HepG2 (cell line): Measurements from ENCODE around the gene RAB35. TPM values are rescaled to one million over a fixed set of nuclear protein-coding genes. Genes with fewer than 3 reads are reported as not detected.
A peak's percentile ranks its signal among the peaks of the same experiment; 100 is the strongest.

Experiments used
- BCL6 ChIP-seq: IDR thresholded peaks from 2 replicates; pipeline ENCODE4 v1.6.1; 2016; ENCODE audit warnings: missing genetic modification reagents, missing compliant biosample characterization
- CAMTA2 ChIP-seq: sonication (generic); formaldehyde crosslinking; IDR thresholded peaks from 2 replicates; pipeline ENCODE4 v1.4.0; 2020; ENCODE audit warnings: mild to moderate bottlenecking, missing genetic modification reagents, borderline replicate concordance
- FOXC1 ChIP-seq: sonication (generic); formaldehyde crosslinking; IDR thresholded peaks from 2 replicates; pipeline ENCODE4 v1.8.0; 2022; ENCODE audit warnings: mild to moderate bottlenecking, missing genetic modification reagents, borderline replicate concordance
- HNF4A ChIP-seq: sonication (generic); formaldehyde crosslinking; IDR thresholded peaks from 2 replicates; pipeline ENCODE4 v1.4.0; 2020; ENCODE audit warnings: missing genetic modification reagents
- HNF4G ChIP-seq, 2 experiments: sonication (generic) in 1 of 2; formaldehyde crosslinking in 1 of 2; IDR thresholded peaks; 2 replicates each; pipeline versions ENCODE4 v1.4.0 to v1.6.1; 2011 to 2020; ENCODE audit warnings: borderline replicate concordance in 2 of 2, low read depth in 2 of 2, mild to moderate bottlenecking in 2 of 2, low read length in 1 of 2, missing genetic modification reagents in 1 of 2, moderate library complexity in 1 of 2
- HOXA5 ChIP-seq: sonication (generic); formaldehyde crosslinking; IDR thresholded peaks from 2 replicates; pipeline ENCODE4 v1.4.0; 2020; ENCODE audit warnings: missing genetic modification reagents
- IRF2 ChIP-seq: IDR thresholded peaks from 2 replicates; pipeline ENCODE4 v1.6.1; 2018; ENCODE audit warnings: missing genetic modification reagents, missing compliant biosample characterization
- KLF11 ChIP-seq: IDR thresholded peaks from 2 replicates; pipeline ENCODE4 v1.6.1; 2016; ENCODE audit warnings: missing compliant biosample characterization
- KLF12 ChIP-seq: sonication (generic); formaldehyde crosslinking; IDR thresholded peaks from 2 replicates; pipeline ENCODE4 v1.4.0; 2020; ENCODE audit warnings: missing genetic modification reagents, borderline replicate concordance
- NCOR1 ChIP-seq: fragments of 200-600 bp; sonication (generic); IDR thresholded peaks from 2 replicates; pipeline ENCODE4 v1.7.0; 2017; ENCODE audit warnings: antibody characterized with exemption, low read length, borderline replicate concordance
- PAX8 ChIP-seq: sonication (generic); formaldehyde crosslinking; IDR thresholded peaks from 2 replicates; pipeline ENCODE4 v1.8.0; 2022; ENCODE audit warnings: mild to moderate bottlenecking, missing genetic modification reagents, borderline replicate concordance
- PRPF4 ChIP-seq: fragments of 200-400 bp; formaldehyde crosslinking; IDR thresholded peaks from 2 replicates; pipeline ENCODE4 v1.6.1; 2016; ENCODE audit warnings: low read length, low read depth; ENCODE audit not compliant: poor library complexity, severe bottlenecking
- RBM22 ChIP-seq: fragments of 200-400 bp; formaldehyde crosslinking; optimal IDR thresholded peaks from 2 replicates; pipeline ENCODE3; 2017; ENCODE audit warnings: mild to moderate bottlenecking, low read length, moderate library complexity
- SALL2 ChIP-seq: sonication (generic); formaldehyde crosslinking; IDR thresholded peaks from 2 replicates; pipeline ENCODE4 v1.8.1; 2023; ENCODE audit warnings: mild to moderate bottlenecking, missing genetic modification reagents, inconsistent platforms
- SRSF1 ChIP-seq: fragments of 200-400 bp; formaldehyde crosslinking; optimal IDR thresholded peaks from 2 replicates; pipeline ENCODE3; 2017; ENCODE audit warnings: mild to moderate bottlenecking, low read depth, low read length, moderate library complexity
- TARDBP ChIP-seq: sonication (generic); formaldehyde crosslinking; IDR thresholded peaks from 2 replicates; pipeline ENCODE4 v1.8.0; 2022; ENCODE audit warnings: mild to moderate bottlenecking, missing genetic modification reagents
- ZBTB8A ChIP-seq: sonication (generic); formaldehyde crosslinking; IDR thresholded peaks from 2 replicates; pipeline ENCODE4 v1.4.0; 2020; ENCODE audit warnings: mild to moderate bottlenecking, low read depth, missing genetic modification reagents, borderline replicate concordance
- ZIK1 ChIP-seq: sonication (generic); formaldehyde crosslinking; IDR thresholded peaks from 2 replicates; pipeline ENCODE4 v1.5.0; 2020; ENCODE audit warnings: mild to moderate bottlenecking, low read depth, missing genetic modification reagents, borderline replicate concordance
- ZNF556 ChIP-seq: sonication (generic); formaldehyde crosslinking; IDR thresholded peaks from 2 replicates; pipeline ENCODE4 v1.4.0; 2020; ENCODE audit warnings: mild to moderate bottlenecking, missing genetic modification reagents, borderline replicate concordance
- ZNF570 ChIP-seq: sonication (generic); formaldehyde crosslinking; IDR thresholded peaks from 2 replicates; pipeline ENCODE4 v1.4.0; 2020; ENCODE audit warnings: mild to moderate bottlenecking, missing genetic modification reagents, borderline replicate concordance
- ZNF720 ChIP-seq: sonication (generic); formaldehyde crosslinking; IDR thresholded peaks from 2 replicates; pipeline ENCODE4 v1.4.0; 2020; ENCODE audit warnings: missing genetic modification reagents
- ZNF790 ChIP-seq: sonication (generic); formaldehyde crosslinking; IDR thresholded peaks from 2 replicates; pipeline ENCODE4 v1.8.0; 2022; ENCODE audit warnings: missing genetic modification reagents, mild to moderate bottlenecking, borderline replicate concordance
- ZNF883 ChIP-seq: sonication (generic); formaldehyde crosslinking; IDR thresholded peaks from 2 replicates; pipeline ENCODE4 v1.5.1; 2020; ENCODE audit warnings: mild to moderate bottlenecking, missing genetic modification reagents; ENCODE audit errors: not compliant biosample characterization
- ZSCAN12 ChIP-seq: sonication (generic); formaldehyde crosslinking; IDR thresholded peaks from 2 replicates; pipeline ENCODE4 v1.9.0; 2021; ENCODE audit warnings: mild to moderate bottlenecking, missing genetic modification reagents
- polyA plus RNA-seq, 8 experiments: library from polyadenylated mRNA; depleted of rRNA in 3 of 8; stranded (reverse) in 7 of 8; unstranded in 1 of 8; fragments of >200 nt; fragmentation: Illumina TruSeq in 4 of 8; extraction: Trizol in 4 of 8; gene quantifications; 2 replicates each; pipeline versions ENCODE4 v1.2.1 to v1.2.3, GENCODE V29; 2011 to 2016; ENCODE audit warnings: low read depth in 4 of 8, missing spikeins in 1 of 8, mixed read lengths in 1 of 8; ENCODE audit not compliant: insufficient read depth in 1 of 8
- total RNA-seq, 5 experiments: library from RNA; depleted of rRNA; stranded (reverse); fragments of >200 nt; fragmentation: Illumina TruSeq; extraction: Trizol; gene quantifications; 2 replicates each; pipeline ENCODE4 v1.2.3, GENCODE V29; 2016; ENCODE audit warnings: low read depth in 1 of 5
- TF ChIP-seq, protein P1 (sequence below): IDR thresholded peaks from 2 replicates; pipeline ENCODE4 v1.6.1; 2012; ENCODE audit warnings: inconsistent platforms
- TF ChIP-seq, protein P2 (sequence below): IDR thresholded peaks from 2 replicates; pipeline ENCODE4 v1.6.1; 2016
- TF ChIP-seq, protein P3 (sequence below): sonication (generic); formaldehyde crosslinking; IDR thresholded peaks from 2 replicates; pipeline ENCODE4 v1.5.1; 2020; ENCODE audit warnings: missing genetic modification reagents, mild to moderate bottlenecking, borderline replicate concordance

The RAB35 gene
- total and polyA plus RNA-seq, 2 of the 13 experiments (the other 11 are each of a cell fraction or from before 2014, with no cell fraction given), result 25.2 to 29.1 TPM

DNA sequence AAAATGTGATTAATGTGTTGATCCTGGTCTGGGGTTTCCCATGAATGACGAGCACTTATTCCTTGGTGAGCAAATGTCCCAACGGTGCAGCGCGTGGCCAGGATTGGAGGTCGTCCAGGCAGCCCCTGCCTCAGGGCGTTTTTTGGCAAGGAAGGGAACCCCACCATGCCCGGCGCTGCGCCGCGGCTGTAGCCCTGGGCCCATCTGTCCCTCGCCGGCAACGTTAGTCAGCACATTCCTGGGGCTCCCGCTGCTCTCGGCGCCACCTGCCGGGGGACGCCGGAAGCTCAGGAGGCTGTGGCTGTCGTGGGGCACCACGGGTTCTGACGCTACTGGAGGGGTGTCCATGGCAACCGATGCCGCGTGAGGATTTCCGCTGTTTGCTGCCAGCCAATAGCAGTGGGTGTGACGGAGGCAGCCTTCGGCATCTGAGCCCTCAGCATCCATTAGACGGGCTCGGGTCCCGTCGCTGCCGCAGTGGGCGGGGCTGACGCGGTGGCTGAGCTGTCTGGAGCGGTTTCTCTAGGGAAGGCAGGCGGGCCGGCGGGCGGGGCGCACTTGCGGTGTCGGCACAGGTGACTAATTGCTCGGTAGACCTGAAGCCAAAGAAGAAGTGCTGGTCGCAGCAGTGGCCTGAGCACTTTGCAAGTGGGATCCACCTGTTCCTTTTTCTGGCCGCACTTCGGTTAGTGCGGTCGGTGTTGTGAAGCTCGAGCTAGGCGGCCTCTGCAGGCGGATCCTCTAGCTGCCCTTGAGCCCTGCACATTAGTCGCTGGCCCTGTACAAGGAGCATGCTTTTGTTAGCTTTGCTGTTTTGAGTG lies 29.5 kb downstream of the RAB35 start (continued):
- TF ChIP-seq ZIK1, result 0 out of 2 replicates have a peak, but pooled peaks have one; percentile 46
- TF ChIP-seq ZNF556 (CRISPR knock-in tag), result peak; percentile 21; the same call in 1 of the 2 replicates
- no peak for TF ChIP-seq ZNF570 (CRISPR knock-in tag)
- no peak for TF ChIP-seq ZSCAN12 (CRISPR knock-in tag)
- TF ChIP-seq SALL2 (CRISPR knock-in tag), result peak; percentile 80; the same call in 1 of the 2 replicates
- 0 out of 2 replicates have a peak, but pooled peaks have one; percentile 42 for TF ChIP-seq CAMTA2 (CRISPR knock-in tag)
- TF ChIP-seq HOXA5 (CRISPR knock-in tag), result peak; percentile 58
- TF ChIP-seq PAX8, result no peak
- no peak for TF ChIP-seq KLF12 (CRISPR knock-in tag)
- TF ChIP-seq FOXC1 (CRISPR knock-in tag), result peak; percentile 45; the same call in 1 of the 2 replicates
- peak; percentile 87 for TF ChIP-seq IRF2 (CRISPR knock-in tag)
- TF ChIP-seq ZBTB8A (CRISPR knock-in tag), result no peak
- TF ChIP-seq PRPF4, result no peak
- TF ChIP-seq, protein P1, sequence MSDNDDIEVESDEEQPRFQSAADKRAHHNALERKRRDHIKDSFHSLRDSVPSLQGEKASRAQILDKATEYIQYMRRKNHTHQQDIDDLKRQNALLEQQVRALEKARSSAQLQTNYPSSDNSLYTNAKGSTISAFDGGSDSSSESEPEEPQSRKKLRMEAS, result peak; percentile 83
- peak; percentile 33 for TF ChIP-seq RBM22
- peak; percentile 91 for TF ChIP-seq ZNF883 (CRISPR knock-in tag)
- TF ChIP-seq, protein P2, sequence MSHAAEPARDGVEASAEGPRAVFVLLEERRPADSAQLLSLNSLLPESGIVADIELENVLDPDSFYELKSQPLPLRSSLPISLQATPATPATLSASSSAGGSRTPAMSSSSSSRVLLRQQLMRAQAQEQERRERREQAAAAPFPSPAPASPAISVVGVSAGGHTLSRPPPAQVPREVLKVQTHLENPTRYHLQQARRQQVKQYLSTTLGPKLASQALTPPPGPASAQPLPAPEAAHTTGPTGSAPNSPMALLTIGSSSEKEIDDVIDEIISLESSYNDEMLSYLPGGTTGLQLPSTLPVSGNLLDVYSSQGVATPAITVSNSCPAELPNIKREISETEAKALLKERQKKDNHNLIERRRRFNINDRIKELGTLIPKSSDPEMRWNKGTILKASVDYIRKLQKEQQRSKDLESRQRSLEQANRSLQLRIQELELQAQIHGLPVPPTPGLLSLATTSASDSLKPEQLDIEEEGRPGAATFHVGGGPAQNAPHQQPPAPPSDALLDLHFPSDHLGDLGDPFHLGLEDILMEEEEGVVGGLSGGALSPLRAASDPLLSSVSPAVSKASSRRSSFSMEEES (CRISPR knock-in tag), result peak; percentile 84
- peak; percentile 35; the same call in 1 of the 2 replicates for TF ChIP-seq HNF4G (IDR thresholded peaks at IDR 0.05; ENCODE audit: borderline replicate concordance, low read depth, low read length)
- peak; percentile 32; the same call in 1 of the 2 replicates for TF ChIP-seq HNF4G (CRISPR knock-in tag; IDR thresholded peaks at IDR 0.05; ENCODE audit: borderline replicate concordance, low read depth)
- TF ChIP-seq NCOR1, result no peak
- TF ChIP-seq KLF11 (CRISPR knock-in tag), result peak; percentile 73
- TF ChIP-seq ZNF790, result no peak
- TF ChIP-seq ZNF720 (CRISPR knock-in tag), result 0 out of 2 replicates have a peak, but pooled peaks have one; percentile 50
- TF ChIP-seq BCL6, result peak; percentile 49; the same call in 1 of the 2 replicates
- peak; percentile 90 for TF ChIP-seq TARDBP (CRISPR knock-in tag)
- TF ChIP-seq SRSF1, result peak; percentile 71
- TF ChIP-seq, protein P3, sequence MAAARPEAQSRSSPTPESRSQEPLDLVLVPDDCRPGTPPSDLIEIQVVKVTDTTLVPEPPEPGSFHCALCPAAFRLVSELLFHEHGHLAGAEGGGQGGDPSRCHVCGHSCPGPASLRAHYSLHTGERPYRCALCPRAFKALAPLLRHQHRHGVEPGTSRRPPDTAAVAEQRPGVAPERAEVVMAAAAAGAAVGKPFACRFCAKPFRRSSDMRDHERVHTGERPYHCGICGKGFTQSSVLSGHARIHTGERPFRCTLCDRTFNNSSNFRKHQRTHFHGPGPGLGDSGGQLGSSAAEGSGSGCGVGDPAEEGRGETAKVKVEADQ, result peak; percentile 92
- TF ChIP-seq HNF4A (CRISPR knock-in tag), result peak; percentile 44; the same call in 1 of the 2 replicates
